IPS DF 6.9 (cell line): ENCODE measurements around the gene ANO7.

ENCODE experiments used
- DNase-seq: peaks from one replicate; pipeline ENCODE4 v3.0.0-alpha.2; 2013; ENCODE audit warnings: low read depth, low spot score
- H3K27ac ChIP-seq: one replicate; pipeline ENCODE4 v1.5.1; 2013; ENCODE audit warnings: low read length, control low read depth
- H3K27me3 ChIP-seq: 2 replicates; pipeline ENCODE4 v1.6.1; 2013; ENCODE audit warnings: mild to moderate bottlenecking, low read length; ENCODE audit not compliant: control insufficient read depth, insufficient read depth
- H3K36me3 ChIP-seq: 2 replicates; pipeline ENCODE4 v1.6.1; 2013; ENCODE audit warnings: low read length; ENCODE audit not compliant: control insufficient read depth, insufficient read depth
- H3K4me1 ChIP-seq: 2 replicates; pipeline ENCODE4 v1.6.1; 2013; ENCODE audit warnings: low read length; ENCODE audit not compliant: control insufficient read depth, insufficient read depth
- H3K4me3 ChIP-seq: 2 replicates; pipeline ENCODE4 v1.5.1; 2013; ENCODE audit warnings: mild to moderate bottlenecking, low read length
- H3K9me3 ChIP-seq: 2 replicates; pipeline ENCODE4 v1.6.1; 2013; ENCODE audit warnings: low read length, inconsistent platforms; ENCODE audit not compliant: control insufficient read depth, insufficient read depth
- WGBS: extraction: QIAGEN DNeasy Blood & Tissue Kit; methylation state at CpG from one replicate; pipeline ENCODE4 v1.1.7; 2013; ENCODE audit warnings: mixed read lengths, missing lambda C conversion rate; ENCODE audit not compliant: insufficient read length, insufficient coverage; 5-methylcytosine and 5-hydroxymethylcytosine counted together

The ANO7 gene

DNA sequence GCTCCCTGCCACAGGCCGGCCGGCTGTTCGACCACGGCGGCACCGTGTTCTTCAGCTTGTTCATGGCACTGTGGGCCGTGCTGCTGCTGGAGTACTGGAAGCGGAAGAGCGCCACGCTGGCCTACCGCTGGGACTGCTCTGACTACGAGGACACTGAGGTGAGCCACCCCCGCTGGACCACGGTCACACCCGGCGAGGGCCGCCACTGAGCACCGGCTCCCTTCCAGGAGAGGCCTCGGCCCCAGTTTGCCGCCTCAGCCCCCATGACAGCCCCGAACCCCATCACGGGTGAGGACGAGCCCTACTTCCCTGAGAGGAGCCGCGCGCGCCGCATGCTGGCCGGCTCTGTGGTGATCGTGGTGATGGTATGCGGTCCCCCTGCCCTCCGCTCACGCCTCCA lies 20.8 kb downstream of the ANO7 start:
- no CpG with 5 or more reads among the region's 33 CpGs for WGBS
- Histone ChIP-seq H3K27ac (no peak overlapping the region), H3K27me3 (no peaks in the 10 kb centered on the region), H3K9me3 (no peaks in the 10 kb centered on the region), H3K4me3 (no peak overlapping the region), H3K4me1 (no peaks in the 10 kb centered on the region; the same call in 1 of the 2 replicates), H3K36me3 (no peaks in the 10 kb centered on the region)
- no peak for DNase-seq

DNA sequence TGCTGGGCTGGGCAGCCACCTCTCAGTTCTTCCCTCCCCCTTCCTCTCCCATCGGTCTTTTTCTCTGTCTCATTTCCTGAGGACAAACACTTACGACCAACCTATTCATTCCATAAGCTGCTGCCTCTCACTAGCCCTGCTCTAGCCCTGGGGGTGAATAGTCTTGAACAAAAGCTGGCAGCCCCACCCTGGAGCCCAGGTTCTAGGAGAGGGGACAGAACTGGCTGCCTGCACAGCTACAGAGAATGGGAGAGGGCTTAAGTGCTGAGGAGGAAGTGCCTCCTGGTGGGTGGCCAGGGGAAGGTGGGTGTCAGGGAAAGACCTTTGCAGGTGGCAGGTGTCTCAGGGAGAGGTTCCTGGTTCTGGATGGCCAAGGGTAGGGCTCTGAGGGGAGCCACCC lies 22.8 kb downstream of the ANO7 start:
- no CpG with 5 or more reads among the region's 2 CpGs for WGBS
- Histone ChIP-seq H3K36me3 (no peaks in the 10 kb centered on the region), H3K9me3 (no peaks in the 10 kb centered on the region), H3K27me3 (no peaks in the 10 kb centered on the region), H3K4me3 (no peak overlapping the region), H3K27ac (no peak overlapping the region), H3K4me1 (no peaks in the 10 kb centered on the region; the same call in 1 of the 2 replicates)
- no peak for DNase-seq

DNA sequence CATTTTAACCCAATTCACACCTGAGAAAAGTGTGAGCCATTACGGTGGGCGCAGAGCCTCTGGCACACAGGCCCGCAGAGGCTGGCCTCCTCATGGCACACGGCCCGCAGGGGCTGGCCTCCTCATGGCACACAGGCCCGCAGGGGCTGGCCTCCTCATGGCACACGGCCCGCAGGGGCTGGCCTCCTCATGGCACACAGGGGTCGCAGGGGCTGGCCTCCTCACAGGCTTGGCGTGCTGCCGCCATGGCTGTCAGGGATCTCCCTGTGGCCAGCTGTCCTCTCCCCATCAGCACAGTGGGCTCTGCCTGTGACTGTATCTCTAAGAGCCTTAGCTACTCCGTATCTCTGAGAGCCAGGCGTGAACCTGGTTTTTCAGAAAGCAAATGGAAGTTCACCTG lies 24.6 kb downstream of the ANO7 start:
- no peak for DNase-seq
- H3K27ac ChIP-seq: no peak overlapping the region
- H3K27me3 ChIP-seq: no peaks in the 10 kb centered on the region
- H3K4me1 ChIP-seq: no peaks in the 10 kb centered on the region; the same call in none of the 2 replicates
- WGBS: no CpG with 5 or more reads among the region's 13 CpGs
- H3K4me3 ChIP-seq: no peak overlapping the region
- no peaks in the 10 kb centered on the region for H3K36me3 ChIP-seq
- H3K9me3 ChIP-seq: no peaks in the 10 kb centered on the region

DNA sequence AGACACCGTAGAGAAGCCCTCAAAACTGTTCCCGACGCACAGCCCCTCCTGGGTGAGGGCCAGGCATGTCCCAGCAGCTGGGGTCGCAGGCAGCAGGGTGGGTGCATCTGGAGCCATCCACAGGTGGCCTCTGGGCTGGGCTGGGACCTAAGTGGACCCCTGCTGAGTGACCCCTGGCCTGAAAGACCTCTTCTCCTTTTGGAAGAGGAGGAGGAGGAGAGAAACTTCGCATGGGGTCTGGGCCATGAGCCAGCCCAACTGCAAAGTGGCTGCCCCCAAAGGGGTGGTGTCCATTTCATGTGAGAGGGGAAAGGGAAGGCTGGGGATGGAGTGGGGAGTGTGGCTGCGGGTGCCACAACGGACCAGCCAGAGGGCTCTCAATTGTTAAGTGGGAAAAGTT lies 25.1 kb downstream of the ANO7 start:
- Histone ChIP-seq H3K4me3 (no peak overlapping the region), H3K27ac (no peak overlapping the region), H3K36me3 (no peaks in the 10 kb centered on the region), H3K27me3 (no peaks in the 10 kb centered on the region), H3K4me1 (no peaks in the 10 kb centered on the region; the same call in none of the 2 replicates), H3K9me3 (no peaks in the 10 kb centered on the region)
- WGBS: no CpG with 5 or more reads among the region's 7 CpGs
- no peak for DNase-seq

DNA sequence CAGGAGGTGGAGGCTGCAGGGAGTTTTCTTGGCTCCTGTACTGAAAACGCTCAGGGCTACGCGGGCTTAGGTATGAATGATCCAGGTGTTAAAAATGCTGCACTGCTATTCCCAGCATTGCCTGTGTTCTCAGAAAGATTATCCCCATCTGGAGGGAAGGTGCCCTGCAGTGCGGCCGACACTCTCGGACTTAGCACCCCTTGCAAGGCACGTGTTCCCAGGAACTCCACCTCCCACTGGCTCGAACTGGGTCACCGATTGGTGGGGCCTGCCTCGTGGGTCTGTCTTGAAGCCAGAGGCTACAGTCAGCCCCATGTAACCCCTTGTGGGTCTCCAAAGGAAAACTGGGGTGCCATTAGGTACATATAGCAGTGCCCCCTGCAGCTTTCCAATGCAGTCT lies 25.7 kb downstream of the ANO7 start:
- Histone ChIP-seq H3K27me3 (no peaks in the 10 kb centered on the region), H3K36me3 (no peaks in the 10 kb centered on the region), H3K4me3 (no peak overlapping the region), H3K4me1 (no peaks in the 10 kb centered on the region; the same call in none of the 2 replicates), H3K9me3 (no peaks in the 10 kb centered on the region), H3K27ac (no peak overlapping the region)
- no peak for DNase-seq
- WGBS: no CpG with 5 or more reads among the region's 10 CpGs

DNA sequence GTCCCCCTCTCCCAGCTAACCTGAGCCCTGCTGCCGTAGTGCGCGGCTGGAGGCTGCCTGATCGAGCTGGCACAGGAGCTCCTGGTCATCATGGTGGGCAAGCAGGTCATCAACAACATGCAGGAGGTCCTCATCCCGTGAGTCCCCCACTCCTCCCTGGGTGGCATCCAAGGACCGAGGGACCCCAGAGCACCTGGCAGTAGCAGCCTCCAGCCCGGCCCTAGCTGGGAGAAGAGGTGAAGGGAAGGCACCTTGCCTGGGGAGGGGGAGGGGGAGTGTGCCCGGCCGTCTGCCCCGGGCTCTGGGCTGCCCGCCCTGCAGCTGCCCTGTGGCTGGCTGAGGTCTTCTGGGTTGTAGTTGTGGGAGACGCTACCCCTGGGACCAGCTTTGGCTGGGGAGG lies 26.3 kb downstream of the ANO7 start:
- no peak overlapping the region for H3K27ac ChIP-seq
- no CpG with 5 or more reads among the region's 12 CpGs for WGBS

DNA sequence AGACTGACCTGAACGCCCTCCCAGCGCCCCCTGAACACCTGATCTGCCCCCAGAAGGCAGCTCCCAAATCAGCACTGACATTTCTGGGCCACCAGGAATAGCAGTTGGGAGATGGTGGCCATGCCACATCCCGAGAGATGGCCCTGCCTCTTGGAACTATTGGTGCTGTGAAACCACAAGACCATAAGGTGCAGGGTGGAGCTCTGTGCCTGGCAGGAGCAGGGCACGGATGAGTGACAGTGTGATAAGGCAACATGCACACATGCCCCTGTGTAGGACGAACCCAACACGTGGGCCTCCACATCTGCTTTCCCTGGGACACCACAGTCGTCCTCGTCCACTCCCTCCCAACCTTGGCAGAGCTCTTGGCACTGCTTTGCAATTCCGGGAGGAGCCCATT lies 26.9 kb downstream of the ANO7 start:
- no peaks in the 10 kb centered on the region for H3K9me3 ChIP-seq
- no peaks in the 10 kb centered on the region for H3K36me3 ChIP-seq
- WGBS: no CpG with 5 or more reads among the region's 9 CpGs
- no peak for DNase-seq
- H3K4me3 ChIP-seq: no peak overlapping the region
- no peak overlapping the region for H3K27ac ChIP-seq
- H3K4me1 ChIP-seq: no peaks in the 10 kb centered on the region; the same call in none of the 2 replicates
- H3K27me3 ChIP-seq: no peaks in the 10 kb centered on the region

More for the DNA sequence above, 26.3 kb downstream of the ANO7 start:
- no peaks in the 10 kb centered on the region for H3K27me3 ChIP-seq
- no peaks in the 10 kb centered on the region for H3K36me3 ChIP-seq
- no peaks in the 10 kb centered on the region for H3K9me3 ChIP-seq
- H3K4me3 ChIP-seq: no peak overlapping the region
- no peaks in the 10 kb centered on the region; the same call in none of the 2 replicates for H3K4me1 ChIP-seq
- DNase-seq: no peak

DNA sequence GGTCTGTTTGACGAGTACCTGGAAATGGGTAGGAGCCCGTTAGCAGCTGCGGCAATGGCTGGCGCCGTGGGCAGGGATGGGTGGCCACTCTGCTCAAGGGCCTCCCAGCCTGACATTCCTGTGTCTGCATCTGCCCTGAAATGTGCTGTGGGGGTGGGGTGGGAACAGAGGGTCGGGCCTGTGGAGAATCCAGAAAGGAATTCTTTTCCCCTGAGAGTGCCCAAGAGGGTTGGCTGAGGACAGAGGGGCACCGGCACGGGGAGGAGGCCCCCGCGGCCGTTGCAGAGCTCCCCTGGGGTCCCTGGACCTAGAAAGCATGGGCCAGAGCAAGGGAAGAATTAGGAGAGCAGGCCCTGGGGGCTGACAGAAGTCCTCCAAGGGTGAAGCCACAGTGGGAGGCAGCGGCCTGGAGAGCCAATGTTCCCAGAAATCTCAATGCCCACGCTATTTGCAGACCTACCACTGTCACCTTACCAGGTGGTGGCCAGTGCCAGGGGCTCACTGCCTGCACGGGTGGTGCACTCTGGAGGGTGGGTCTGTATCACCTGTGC lies 27.8 kb downstream of the ANO7 start:
- Histone ChIP-seq H3K36me3 (no peaks in the 10 kb centered on the region), H3K9me3 (no peaks in the 10 kb centered on the region), H3K27me3 (no peaks in the 10 kb centered on the region), H3K4me1 (no peaks in the 10 kb centered on the region; the same call in 1 of the 2 replicates), H3K27ac (no peak overlapping the region), H3K4me3 (no peak overlapping the region)
- no CpG with 5 or more reads among the region's 14 CpGs for WGBS
- DNase-seq: no peak

DNA sequence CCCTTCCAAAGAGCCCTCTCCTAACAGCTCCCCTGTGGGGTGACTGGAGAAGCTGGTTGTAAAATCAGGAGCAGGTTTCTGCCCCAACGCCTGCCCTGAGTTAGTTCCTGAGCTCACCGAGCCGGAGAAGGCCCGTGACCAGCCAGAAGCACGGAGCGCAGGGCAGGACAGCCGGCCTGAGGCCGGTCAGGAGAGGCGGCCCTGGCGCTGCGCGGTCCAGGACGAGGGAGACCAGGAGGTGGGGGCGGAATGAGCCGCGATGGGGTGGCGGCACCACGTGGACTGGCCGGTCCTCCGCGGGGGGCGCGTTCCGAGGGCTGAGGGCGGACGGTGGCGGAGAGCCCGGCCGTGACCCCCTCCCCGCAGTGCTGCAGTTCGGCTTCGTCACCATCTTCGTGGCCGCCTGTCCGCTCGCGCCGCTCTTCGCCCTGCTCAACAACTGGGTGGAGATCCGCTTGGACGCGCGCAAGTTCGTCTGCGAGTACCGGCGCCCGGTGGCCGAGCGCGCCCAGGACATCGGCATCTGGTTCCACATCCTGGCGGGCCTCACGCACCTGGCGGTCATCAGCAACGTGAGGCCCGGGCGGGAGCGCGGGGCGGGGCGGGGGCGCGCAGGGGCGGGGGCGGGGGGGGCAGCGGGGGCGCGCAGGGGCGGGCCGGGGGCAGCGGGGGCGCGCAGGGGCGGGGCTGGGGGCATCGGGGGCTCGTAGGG lies 29.0 kb downstream of the ANO7 start:
- Histone ChIP-seq H3K4me3 (peak overlapping the region; percentile 55; the same call in 1 of the 2 replicates), H3K27me3 (no peaks in the 10 kb centered on the region), H3K36me3 (no peaks in the 10 kb centered on the region), H3K27ac (no peak overlapping the region), H3K4me1 (no peaks in the 10 kb centered on the region; the same call in 1 of the 2 replicates), H3K9me3 (no peaks in the 10 kb centered on the region)
- no peak for DNase-seq
- WGBS: no CpG with 5 or more reads among the region's 77 CpGs

DNA sequence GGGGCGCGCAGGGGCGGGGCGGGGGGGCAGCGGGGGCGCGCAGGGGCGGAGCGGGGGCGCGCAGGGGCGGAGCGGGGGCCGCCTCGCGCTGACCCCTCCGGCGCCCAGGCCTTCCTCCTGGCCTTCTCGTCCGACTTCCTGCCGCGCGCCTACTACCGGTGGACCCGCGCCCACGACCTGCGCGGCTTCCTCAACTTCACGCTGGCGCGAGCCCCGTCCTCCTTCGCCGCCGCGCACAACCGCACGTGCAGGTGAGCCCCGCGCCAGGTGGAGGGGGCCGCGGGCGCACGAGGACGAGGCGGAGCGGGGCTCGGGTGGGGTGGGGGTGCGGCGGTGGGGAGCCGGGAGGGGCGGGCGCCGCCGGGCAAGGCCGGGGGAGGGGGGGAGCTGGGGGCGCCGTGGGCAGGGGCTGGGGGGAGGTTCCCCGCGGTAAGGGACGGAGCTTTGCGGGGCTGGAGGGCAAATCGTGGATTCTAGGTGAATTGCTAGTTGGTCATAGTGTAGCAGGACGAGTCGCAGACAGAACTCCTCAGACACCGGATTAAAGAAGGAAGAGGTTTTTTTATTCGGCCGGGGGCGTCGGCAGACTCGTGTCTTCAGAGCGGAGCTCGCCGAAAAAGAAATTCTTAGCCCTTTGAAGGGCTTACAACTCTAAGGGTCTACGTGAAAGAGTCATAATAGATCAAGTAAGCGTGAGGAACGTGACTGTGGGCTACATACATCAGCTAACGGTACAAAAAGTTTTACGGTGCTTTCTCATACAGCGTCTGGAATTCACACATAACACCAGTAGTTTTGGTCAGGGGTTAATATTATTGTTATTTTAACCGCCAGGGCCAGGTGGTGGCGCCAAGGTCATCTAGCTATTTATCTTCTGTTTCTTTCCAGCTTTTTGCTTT lies 29.9 kb downstream of the ANO7 start:
- H3K9me3 ChIP-seq: no peaks in the 10 kb centered on the region
- H3K27ac ChIP-seq: no peak overlapping the region
- no CpG with 5 or more reads among the region's 83 CpGs for WGBS
- no peaks in the 10 kb centered on the region for H3K27me3 ChIP-seq
- peak overlapping the region; percentile 70; the same call in 1 of the 2 replicates for H3K4me3 ChIP-seq
- DNase-seq: no peak
- no peaks in the 10 kb centered on the region for H3K36me3 ChIP-seq
- H3K4me1 ChIP-seq: no peaks in the 10 kb centered on the region; the same call in 1 of the 2 replicates
